Measurements from ENCODE around the gene BTN1A1.
A peak's percentile ranks its signal among the peaks of the same experiment; 100 is the strongest.
"Not testable (repeated sequence)": the region's sequence is repeated elsewhere in the genome, so short reads cannot be mapped to it uniquely, and the experiment has no call there.

BTN1A1 gene

GRCh38 chr6:26514984-26515383, 14.9 kb downstream of the BTN1A1 start:
- no peak for DNase-seq

GRCh38 chr6:26516481-26517427, 16.7 kb downstream of the BTN1A1 start:
- no peak for DNase-seq

- DNase-seq: no peak
Measured at GRCh38 chr6:26519359-26519758, 19.3 kb downstream of the BTN1A1 start.

- no peak for DNase-seq
Measured at GRCh38 chr6:26520237-26520849, 20.2 kb downstream of the BTN1A1 start.

DNA sequence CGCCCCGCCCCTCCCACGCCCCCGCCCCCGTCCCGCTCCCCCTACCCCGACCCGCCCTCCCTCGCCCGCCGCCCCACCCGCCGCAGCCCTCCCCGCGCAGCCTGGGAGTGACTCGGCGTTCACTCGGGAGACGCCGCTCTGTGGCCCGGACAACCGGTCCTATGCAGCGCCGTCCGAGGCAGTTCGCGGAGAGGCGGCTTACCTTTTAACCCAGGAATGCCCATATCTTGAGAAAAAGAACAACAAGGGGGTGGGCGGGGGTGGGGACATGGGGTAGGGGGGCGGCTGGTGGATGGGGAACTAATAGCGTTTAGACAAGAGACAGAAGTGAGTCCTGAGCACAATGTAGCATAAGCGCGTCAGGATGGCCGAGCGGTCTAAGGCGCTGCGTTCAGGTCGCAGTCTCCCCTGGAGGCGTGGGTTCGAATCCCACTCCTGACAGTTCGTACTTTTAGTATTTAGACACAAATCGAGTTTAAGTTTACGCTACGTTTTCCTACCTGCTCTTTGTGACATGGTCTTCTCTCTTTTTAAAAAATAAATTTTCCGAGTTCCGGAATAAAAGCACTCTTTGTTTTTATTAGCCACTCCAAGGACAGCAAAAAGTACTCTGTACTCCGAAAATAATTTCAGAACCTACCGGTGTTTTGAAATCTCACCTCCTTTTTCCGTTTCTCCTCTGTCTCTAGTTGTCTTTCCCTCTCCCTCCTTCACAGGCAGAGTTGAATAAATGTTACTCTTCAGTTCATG, 20.9 kb downstream of the BTN1A1 start:
- peak; percentile 88 for DNase-seq

GRCh38 chr6:26521600-26522391, 21.7 kb downstream of the BTN1A1 start:
- peak; percentile 81 for DNase-seq

GRCh38 chr6:26522486-26523228, 22.6 kb downstream of the BTN1A1 start:
- not testable (repeated sequence) for DNase-seq

- DNase-seq: not testable (repeated sequence)
Measured at GRCh38 chr6:26524314-26524713, 24.2 kb downstream of the BTN1A1 start.

DNA sequence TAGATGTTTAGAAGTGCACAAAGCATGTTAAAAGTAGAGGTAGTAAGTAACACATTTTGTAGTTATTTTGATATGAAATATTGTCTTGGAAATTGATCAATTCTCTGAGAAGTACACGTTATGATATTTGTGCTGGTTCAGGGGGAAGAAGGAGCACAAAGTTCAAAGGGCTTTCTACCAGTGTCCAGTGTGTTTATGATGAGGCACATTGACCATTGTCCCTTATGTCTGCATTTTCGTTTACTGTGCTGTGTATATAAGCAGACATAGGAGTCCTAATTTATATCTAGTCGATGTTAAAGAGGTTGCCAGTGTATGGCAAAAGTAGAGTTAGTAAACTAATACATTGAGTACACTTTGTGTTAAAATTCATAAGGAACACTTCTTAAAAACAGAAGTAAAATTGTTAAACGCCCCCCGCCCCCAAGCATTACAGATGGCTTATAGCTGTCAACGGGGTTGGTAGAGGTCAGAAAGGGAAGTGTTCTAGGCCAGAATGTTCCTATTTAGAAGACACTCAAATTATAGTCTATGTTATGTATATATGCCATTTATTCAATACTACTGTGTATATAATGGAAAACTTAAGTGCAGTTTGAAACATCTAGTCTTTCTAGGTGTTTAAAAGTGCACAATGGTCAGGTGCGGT, 24.7 kb downstream of the BTN1A1 start:
- DNase-seq: no peak

- no peak for DNase-seq
Measured at GRCh38 chr6:26525838-26526237, 25.7 kb downstream of the BTN1A1 start.

- DNase-seq: no peak
Measured at GRCh38 chr6:26526928-26527327, 26.8 kb downstream of the BTN1A1 start.

- DNase-seq: no peak
Measured at GRCh38 chr6:26530203-26530602, 30.1 kb downstream of the BTN1A1 start.

DNA sequence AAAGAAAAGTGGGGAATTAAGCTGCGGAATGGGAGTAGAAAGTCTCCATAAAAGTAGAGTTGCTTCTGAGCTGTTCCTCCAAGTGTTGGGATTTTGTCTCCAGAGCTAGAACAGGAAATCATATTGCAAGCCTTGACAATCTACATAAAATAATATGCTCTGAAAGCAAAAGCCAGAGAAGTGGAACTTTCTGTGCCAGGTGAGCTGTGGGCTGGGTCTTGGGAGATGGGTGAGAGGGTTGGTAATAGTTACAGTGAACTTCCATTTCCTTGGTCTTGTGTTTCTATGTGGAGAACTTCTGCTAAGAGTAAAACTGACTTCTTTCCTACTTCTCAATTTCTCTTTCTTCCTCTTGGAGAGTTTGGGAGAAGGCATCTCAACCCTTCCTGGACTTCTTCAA, 31.8 kb downstream of the BTN1A1 start:
- no peak for DNase-seq

GRCh38 chr6:26532699-26533531, 32.8 kb downstream of the BTN1A1 start:
- DNase-seq: peak; percentile 90

- DNase-seq: no peak
Measured at GRCh38 chr6:26533532-26533931, 33.4 kb downstream of the BTN1A1 start.

- no peak for DNase-seq
Measured at GRCh38 chr6:26534681-26535465, 34.8 kb downstream of the BTN1A1 start.

DNA sequence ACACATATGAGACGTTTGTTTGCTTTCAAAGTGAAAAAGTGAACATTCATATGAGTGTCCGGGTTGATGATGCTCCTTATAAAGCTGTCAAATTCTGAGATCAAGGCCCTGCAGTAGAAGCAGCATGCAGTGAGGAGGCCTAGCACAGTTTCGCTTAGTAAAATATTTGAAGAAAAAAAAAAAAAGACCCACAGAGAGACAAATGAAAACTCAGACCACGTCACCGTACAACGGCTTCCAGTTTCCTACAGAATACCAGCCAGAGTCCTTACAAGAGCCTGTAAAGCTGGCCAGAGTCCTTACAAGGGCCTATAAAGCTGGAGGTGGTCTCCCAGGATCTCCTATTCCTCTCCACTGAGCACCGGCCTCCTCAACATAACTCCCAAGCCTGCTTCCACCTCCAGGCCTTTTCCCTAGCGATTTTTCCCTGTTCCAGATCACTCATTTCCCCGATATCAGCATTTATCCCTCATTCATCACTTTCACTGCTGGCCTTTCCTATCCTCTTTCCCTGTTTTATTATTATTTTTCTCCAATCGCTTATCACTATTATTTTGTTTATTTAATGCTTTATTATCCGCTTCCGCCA, 36.6 kb downstream of the BTN1A1 start:
- DNase-seq: peak; percentile 14

- peak; percentile 95 for DNase-seq
Measured at GRCh38 chr6:26537160-26537845, 37.2 kb downstream of the BTN1A1 start.
